ENCODE data around the gene KCNG4. TPM values are rescaled to one million over a fixed set of nuclear protein-coding genes. Genes with fewer than 3 reads are reported as not detected.
A peak's percentile ranks its signal among the peaks of the same experiment; 100 is the strongest.
"Not testable (repeated sequence)": the region's sequence is repeated elsewhere in the genome, so short reads cannot be mapped to it uniquely, and the experiment has no call there.

The KCNG4 gene
- total RNA-seq, 1 donor from 2014 or later, result not detected

DNA sequence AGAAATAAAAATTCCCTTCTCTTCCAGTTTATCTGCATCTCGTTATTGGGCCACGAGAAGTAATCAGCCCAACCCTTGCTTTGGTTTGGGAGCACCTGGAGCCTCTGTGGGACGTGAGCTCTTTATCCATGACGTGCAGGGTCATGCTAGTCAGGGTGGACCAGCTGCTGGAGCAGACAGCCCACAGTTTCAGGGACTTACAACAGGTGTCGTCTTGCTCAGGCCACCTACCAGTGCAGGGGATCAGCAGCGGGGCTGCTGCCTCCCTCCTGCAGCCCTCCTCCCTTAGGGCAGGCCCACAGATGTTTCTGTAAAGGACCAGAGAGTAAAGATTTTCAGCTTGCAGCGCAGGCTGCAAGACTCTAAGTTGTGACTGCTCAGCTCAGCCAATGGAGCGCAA lies 31.9 kb downstream of the KCNG4 start:
- no peak for DNase-seq (ENCODE audit: low read depth, low spot score)

DNA sequence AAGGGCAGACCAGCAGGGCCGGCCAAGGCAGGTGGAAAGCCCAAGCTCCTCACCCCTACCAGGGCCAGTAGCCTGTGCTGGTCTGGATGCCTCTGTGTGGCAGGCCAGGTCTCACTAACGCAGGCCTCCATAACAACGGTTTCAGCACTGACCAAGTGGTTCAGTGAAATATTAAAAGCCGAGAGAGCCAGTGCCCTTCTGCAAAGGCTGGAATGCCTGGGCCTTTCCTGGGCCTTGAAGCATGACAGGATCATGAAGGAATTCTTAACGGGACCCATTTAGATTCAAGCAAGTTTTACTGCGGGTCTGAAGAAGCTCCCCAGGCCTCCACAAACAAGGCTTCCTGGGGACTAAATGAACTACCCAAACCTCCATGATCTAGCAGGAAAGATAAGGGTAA lies 32.6 kb downstream of the KCNG4 start:
- DNase-seq (ENCODE audit: low read depth, low spot score), result no peak

DNA sequence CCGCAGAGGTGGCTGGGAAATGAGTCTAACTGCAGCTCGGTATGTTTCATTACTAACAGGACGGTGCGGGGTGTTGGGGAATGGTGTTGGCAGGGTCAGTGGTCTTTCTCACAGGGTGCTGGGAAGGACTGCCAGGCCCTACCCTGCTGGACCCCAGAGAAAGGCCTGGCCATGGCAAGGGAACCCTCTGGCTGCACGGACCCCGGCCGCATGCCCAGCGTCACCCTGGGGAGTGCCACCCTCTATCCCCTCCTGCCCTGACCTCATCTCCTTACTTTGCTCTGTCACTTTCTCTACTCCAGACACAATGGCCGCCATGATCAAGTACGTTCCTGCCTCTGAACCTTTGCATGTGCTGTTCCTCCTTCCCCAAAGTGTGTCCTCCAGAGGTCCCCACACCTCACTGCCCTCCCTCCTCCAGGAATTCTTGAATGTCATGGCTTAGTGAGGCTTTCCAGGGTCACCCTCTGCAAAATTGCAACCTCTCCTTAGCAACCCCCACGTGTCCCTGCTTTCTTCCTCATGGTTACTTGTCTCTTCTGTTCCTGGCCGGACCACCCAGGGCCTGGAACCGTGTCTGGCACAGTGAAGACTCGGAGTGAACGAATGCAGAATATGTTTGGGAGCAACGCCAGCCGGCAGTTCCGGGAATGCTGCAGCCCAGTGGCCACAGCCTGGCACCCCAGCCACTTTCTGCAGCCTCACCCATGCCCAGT lies 33.7 kb downstream of the KCNG4 start:
- no peak for DNase-seq (ENCODE audit: low read depth, low spot score)

DNA sequence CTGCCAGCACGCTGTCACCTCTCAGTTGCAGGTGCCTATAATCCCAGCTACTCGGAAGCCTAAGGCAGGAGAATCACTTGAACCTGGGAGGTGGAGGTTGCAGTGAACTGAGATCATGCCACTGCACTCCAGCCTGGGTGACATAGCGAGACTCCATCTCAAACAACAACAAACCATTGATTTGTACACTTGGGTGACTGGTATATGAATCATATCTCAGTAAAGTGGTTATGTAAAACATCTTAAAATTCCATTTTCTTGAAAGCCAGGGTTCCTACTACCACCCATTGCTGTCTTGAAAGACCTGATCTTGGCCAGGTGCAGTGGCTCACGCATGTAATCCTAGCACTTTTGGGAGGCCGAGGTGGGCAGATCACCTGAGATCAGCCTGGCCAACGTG lies 34.7 kb downstream of the KCNG4 start:
- DNase-seq (ENCODE audit: low read depth, low spot score), result not testable (repeated sequence)

DNA sequence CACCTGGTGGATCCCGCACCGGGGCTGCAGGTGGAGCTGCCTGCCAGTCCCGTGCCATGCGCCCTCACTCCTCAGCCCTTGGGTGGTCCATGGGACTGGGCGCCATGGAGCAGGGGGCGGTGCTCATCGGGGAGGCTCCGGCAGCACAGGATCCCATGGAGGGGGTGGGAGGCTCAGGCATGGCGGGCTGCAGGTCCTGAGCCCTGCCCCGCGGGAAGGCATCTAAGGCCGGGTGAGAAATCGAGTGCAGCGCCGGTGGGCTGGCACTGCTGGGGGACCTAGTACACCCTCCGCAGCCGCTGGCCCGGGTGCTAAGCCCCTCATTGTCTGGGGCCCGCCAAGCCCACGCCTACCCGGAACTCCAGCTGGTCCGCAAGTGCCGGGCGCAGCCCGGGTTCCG lies 35.3 kb downstream of the KCNG4 start:
- DNase-seq (ENCODE audit: low read depth, low spot score), result not testable (repeated sequence)

DNA sequence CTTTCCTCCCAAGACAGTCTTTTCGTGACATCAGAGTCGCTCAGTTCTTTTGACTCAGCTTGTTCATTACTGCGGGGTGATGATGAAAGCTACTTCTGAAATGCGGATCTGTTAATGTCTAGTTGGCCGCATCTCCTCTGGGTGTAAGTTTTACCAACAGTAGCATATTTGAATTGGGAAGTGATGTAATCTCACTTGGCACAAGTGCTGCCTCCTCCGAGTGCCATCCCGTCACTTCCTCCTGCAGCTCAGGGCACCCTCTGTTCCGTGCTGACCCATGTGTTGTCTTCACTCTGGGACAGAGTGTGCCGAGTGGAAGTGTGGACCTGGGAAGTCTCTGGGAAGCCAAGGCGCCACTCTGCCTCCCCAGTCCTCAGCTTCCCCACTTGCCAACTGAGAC lies 40.0 kb downstream of the KCNG4 start:
- DNase-seq (ENCODE audit: low read depth, low spot score), result no peak

DNA sequence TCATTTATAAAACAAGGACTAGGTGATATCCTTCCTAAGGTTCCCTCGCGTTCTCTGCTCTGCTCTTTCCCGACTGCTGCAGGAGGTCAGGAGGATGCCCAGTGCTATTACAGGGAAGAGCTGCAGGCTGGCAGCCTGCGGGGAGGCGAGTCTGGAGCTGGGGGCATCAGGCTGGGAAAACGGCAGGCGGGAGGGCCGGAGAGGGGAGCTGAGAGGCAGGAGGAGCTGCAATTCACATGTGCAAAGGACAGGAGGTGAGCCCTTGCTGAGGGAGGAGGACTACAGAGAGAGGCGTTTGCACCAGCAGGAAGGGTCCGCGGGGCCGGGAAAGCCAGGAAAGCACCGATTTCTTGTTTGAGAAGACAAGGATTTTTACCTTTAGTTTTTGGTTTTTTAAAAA lies 40.7 kb downstream of the KCNG4 start:
- no peak for DNase-seq (ENCODE audit: low read depth, low spot score)

DNA sequence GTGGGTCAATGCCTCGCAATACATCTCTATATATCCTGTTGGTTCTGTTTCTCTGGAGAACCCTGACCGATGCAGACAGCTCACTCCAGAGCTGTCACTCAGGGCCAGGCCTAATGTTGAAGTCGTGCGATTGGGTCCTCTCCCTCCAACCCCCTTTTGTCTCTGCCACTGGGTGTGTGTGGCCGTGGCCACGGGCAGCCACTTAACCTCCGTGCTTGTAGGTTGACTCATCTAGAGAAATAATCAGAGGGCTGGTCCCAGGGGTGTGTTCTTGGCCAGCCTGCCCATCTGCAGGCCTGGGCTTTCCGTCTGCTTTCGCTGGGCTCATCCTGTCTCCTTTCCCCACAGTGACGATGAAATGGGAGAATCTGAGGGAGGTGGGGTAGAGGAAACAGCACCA lies 41.4 kb downstream of the KCNG4 start:
- no peak for DNase-seq (ENCODE audit: low read depth, low spot score)

DNA sequence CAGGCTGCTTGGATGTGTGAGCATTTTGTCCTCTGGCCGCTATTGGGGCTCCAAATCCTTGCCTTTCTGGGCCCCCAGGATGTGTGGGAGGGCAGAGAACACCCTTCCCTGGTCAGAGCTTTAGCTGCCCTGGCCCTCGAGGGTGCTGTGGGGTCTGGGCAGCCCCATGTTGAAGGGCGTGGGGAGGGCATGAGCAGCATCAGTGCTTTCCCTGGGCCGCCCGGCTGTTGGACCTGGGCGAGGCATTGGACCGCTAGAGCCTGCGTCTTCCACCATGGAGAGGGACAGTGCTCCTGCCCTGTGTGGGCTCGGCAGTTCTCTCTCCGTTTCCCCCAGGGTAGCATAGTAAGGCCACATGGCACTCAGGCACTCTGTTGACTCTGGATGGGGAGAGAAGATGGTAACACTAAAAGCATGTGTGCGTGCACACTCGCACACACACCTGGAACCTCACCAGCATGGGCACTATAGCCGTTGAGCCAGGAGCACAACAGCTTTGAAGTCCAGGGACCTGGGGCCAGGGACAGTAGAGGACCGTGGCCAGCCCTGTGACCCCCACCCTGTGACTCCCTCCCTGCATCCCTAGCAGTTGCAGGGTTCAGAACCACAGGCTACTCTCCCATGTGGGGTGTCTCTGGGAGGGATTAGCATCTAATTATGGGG lies 42.2 kb downstream of the KCNG4 start:
- no peak for DNase-seq (ENCODE audit: low read depth, low spot score)

DNA sequence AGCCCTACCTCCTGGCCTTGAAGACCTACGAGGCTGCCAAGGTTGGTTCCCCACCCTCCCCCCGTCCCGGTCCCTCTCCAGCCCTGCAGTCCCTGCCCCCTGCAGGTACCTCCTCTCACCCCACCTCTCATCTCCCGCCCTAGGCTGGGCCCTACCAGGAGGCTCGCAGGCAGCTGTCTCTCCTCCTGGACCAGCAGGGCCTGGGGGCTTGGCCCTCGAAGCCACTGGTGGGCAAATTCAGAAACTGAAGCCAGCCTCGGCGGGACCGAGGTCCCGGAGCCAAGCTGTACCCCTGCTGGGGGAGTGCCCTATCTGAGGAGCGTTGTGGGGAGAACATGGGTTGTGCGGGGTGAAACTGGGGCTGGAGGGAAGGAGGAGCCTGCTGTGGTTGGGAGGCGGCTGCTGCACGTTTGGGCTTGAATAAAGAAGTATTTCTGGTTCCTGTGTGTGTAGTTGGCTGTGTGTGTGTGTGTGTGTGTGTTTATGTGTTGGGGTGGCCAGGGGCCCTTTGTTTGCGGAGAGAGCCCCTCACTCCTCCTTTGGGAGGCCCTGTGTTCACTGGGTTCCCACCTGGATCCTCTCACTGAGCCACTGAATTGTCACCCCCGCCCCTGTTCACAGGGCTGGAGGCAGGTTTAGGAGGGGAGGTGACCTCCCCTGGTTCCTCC lies 43.0 kb downstream of the KCNG4 start:
- DNase-seq (ENCODE audit: low read depth, low spot score), result no peak

DNA sequence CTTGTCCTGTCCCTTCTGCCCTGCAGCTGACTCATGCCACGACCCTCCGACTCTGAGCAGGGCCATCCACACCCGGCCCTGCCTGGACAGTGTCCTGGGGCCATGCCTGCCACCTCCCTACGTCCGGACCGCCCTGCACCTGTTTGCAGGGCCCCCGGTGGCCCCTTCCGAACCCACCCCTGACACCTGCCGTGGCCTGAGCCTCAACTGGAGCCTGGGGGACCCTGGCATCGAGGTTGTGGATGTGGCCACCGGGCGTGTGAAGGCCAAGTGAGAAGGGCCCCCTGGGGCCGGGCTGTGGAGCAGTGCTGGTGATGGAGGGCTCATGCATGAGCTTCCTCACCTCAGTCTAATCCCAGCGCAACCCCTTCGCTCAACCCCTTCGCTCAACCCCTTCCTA lies 43.7 kb downstream of the KCNG4 start:
- no peak for DNase-seq (ENCODE audit: low read depth, low spot score)

DNA sequence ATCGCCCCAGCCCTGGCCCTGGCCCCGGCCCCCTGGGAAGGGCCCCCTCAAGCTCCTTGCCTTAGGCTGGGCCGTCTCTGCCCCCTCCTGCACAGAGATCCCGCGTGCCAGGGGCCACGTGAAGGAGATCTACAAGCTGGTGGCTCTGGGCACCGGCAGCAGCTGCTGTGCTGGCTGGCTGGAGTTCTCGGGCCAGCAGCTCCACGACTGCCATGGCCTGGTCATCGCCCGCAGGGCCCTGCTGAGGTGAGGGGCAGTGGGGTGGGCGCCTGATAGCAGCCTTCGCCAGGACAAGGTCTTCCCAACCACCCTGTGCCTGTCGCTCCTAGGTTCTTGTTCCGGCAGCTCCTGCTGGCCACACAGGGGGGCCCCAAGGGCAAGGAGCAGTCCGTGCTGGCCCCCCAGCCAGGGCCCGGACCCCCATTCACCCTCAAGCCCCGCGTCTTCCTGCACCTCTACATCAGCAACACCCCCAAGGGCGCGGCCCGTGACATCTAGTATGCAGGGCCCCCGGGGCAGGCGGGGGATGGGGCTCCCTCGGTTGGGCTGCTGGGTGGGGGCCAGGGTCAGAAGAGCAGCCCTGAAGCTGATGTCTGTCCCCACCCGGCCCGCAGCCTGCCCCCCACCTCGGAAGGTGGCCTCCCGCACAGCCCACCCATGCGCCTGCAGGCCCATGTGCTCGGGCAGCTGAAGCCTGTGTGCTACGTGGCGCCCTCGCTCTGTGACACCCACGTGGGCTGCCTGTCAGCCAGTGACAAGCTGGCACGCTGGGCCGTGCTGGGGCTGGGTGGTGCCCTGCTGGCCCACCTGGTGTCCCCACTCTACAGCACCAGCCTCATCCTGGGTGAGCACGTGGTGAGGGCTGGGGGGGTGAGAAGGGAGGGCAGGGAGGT lies 44.4 kb downstream of the KCNG4 start:
- no peak for DNase-seq (ENCODE audit: low read depth, low spot score)

DNA sequence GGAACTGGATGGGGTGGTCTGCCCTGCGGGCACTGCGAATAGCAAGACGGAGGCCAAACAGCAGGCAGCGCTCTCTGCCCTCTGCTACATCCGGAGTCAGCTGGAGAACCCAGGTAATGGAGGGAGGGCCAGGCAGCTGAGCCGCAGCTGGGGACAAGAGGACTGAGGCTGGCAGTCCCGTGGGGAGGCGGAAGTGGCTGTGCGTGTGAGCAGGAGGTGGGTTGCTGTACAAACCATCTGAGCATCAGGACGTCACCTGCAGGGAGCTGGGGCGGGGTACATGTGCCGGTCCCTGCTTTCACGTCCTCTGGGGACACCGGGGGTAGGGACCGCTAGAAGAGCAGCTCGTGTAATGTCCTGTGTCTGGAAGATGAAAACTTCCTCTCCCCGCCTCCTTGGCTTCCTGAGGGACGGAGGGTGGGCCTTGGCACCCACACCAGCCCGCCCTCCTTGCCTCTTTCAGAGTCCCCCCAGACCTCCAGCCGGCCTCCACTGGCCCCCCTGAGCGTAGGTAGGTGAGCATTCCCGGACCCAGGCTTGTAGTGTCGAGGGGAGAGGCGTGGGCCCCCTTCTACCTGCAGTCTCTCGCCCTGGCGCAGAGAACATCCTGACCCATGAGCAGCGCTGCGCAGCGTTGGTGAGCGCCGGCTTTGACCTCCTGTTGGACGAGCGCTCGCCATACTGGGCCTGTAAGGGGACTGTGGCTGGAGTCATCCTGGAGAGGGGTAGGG lies 45.2 kb downstream of the KCNG4 start:
- DNase-seq (ENCODE audit: low read depth, low spot score), result no peak

DNA sequence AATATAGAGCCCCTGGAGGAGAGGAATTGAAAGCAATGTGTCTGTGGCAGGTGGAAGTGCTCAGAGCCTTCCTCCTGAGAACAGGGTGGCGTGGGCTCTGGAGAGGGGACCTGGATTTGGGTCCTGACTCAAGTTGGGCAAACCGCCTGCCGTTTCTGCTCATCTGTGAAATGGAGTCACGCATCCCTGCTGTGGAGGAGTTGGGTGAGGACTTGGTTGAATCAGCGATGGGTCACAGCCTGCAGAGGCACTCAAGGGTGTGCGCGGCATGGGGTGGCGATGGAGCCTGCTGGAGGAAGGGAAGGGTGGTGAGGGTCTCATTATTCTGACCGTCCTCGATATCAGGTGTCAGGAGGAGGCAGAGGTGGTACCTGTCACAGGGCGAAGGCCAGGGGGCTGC lies 45.8 kb downstream of the KCNG4 start:
- no peak for DNase-seq (ENCODE audit: low read depth, low spot score)

DNA sequence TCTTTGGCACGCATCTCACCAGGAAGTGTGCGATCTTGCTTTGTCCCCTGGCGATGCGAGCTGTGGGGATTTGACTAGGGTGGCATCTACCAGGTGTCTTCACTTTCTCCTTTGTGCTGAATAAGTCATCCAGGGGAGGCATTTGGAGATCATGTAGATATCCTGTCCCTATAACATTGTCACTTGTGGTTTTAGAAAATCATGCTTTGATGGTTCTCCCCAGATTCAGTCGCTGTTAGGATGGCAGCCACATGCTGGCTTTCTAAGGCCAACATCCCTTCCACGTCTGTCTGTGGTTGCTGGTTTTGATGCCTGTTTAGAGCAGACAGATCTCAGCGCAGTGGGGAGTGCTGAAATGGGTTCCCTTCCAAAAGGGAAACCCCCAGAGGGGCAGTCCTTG lies 46.3 kb downstream of the KCNG4 start:
- no peak for DNase-seq (ENCODE audit: low read depth, low spot score)

DNA sequence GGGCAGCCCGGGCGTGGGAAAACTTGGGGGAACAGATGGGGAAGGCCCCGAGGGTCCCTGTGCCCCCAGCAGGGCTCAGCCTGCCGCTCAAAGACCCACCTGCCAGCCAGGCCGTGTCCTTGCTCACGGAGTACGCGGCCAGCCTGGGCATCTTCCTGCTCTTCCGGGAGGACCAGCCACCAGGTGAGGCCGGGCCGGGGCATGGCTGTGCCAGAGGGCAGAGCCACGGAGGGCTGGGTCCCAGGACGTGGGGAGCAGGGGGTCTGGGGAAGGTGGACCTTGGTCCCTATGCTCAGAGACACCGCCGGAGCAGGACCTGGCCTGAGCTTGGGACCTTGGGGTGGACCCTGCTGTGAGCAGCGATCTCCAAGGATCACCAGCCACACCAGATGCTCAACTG lies 48.3 kb downstream of the KCNG4 start:
- no peak for DNase-seq (ENCODE audit: low read depth, low spot score)

DNA sequence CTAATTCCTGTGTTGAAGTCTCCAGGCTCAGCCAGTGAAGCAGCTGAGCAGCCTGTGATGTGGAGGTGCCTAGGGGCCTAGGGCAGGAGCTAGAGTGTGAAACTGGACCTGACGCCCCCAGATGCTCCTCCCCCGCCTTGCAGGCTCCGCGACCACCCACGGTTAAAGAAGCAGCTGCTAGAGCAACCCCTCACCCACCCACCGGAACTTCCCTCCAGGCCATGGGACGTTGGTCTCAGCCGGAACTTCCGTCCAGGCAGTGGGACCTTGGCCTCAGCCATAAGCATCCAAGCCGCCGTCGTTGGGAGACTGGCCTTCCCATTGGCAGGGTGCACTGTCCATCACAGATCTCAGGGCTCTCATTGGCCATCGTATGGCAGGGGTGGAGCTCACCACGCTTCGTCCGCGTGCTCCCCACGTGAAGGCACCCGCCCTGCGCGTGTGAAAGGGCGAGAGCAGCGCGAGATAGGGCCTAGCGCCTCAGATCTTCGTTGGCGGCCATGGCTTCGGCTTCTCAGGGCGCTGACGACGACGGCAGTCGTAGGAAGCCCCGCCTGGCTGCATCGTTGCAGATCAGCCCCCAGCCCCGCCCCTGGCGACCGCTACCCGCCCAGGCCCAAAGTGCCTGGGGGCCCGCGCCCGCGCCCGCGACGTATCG lies 49.0 kb downstream of the KCNG4 start, which contains the start of gene ADAD2:
Gene ADAD2, plus strand, starts transcription at position 427 of the 658 bp plus-strand sequence. Its CDS starts 74 bp downstream, at position 501.
- no peak for DNase-seq (ENCODE audit: low read depth, low spot score)

DNA sequence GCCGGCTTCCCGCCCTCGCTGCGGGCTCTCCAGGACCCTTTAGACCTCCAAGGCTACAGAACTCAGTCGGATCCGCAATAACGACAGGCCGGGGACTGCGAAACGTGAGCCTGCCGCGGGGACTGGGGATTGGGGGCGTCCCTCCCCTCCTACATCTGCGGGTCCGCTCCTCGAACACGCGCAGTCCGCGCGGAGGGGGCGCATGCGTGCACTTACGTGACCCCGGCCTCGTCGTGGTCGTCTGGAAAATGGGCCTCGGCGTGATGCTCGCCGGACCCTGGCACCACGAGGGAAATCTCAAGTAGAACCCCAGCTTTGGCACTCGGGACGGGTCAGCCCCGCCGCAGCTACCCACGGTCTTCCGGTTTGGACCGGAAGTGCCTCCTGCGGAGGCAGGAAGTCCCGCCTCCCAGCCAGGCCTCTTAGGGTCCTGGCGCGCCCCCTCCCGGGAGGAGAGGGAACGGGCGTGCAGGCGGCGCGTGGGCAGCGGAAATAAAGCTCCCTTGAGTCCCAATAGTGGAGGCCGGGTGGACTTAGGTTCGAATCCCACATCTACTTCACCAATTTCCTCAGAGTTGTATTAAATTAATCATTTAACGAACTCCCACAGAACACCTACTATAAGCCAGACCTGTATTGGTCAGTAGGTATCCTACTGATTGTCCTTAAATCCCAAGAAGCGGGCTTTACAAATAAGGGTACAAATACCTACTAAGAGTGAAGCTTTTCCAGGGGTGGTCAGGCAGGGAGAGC lies 53.0 kb downstream of the KCNG4 start, which contains the start of gene TAF1C:
Gene TAF1C, minus strand, starts transcription at position 373 of the 753 bp plus-strand sequence. CDS start 2,069 bp downstream, outside the sequence.
- peak; percentile 78 for DNase-seq (ENCODE audit: low read depth, low spot score)

DNA sequence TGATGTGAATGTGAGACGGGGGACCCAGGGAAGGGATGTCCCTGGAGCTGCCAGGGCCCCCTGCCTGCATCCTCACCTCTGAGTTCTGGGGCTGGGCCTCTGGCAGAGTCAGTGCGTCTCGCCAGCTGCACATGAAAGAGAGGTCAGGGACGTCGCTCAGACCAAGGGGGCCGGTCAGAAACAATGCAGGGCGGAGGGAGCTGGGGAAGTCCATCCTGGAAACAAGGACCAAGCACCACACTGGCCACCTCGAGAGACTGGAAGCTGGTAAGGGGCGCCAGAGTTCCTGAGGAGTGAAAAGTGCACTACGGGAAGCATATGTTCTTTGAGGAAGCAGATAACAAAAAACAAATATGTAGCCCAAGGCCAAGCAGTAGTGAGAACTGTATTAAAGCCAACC lies 55.0 kb downstream of the KCNG4 start:
- DNase-seq (ENCODE audit: low read depth, low spot score), result peak; percentile 86
